GM19468 (cell line): Measurements from ENCODE around the gene GGTLC2.
"Not testable (repeated sequence)": the region's sequence is repeated elsewhere in the genome, so short reads cannot be mapped to it uniquely, and the experiment has no call there.

Experiments
- ATAC-seq: cut with Tn5 transposase; IDR thresholded peaks from one replicate; pipeline ENCODE4 v1.9.1; 2021; ENCODE audit warnings: mild to moderate bottlenecking, moderate library complexity, moderate number of reproducible peaks; ENCODE audit not compliant: unreplicated experiment; ENCODE audit errors: extremely low read depth

The GGTLC2 gene

DNA sequence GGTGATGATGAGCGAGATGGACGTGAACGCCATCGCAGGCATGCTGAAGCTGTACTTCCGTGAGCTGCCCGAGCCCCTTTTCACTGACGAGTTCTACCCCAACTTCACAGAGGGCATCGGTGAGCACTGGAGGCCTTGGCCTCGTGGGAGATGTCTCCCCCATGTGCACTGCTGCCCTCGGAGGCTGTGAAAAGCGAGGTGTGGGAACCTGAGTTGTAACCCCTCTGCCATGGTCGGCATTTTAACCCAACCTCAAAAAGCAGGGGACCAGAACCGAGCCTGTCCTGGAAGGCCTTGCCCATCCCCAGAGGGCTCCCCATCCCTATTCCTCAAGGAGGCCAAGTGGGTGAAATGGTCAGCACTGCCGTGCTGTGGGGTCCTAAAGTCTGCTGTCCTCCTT, 10.9 kb upstream of the GGTLC2 start:
- ATAC-seq, result not testable (repeated sequence)

DNA sequence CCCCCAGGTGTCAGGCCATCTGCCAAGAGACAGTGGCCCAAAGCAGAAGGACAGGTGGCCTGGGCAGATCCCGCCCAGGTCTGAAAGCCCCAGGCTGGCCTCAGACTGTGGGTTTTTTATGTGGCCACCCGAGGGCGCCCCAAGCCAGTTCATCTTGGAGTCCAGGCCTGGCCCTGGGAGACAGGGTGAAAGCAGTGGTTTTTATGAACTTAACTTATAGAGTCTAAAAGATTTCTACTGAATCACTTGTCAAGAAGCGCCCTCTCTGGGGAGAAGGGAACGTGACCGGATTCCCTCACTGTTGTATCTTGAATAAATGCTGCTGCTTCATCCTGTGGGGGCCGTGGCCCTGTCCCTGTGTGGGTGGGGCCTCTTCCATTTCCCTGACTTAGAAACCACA, 8.2 kb upstream of the GGTLC2 start:
- not testable (repeated sequence) for ATAC-seq

DNA sequence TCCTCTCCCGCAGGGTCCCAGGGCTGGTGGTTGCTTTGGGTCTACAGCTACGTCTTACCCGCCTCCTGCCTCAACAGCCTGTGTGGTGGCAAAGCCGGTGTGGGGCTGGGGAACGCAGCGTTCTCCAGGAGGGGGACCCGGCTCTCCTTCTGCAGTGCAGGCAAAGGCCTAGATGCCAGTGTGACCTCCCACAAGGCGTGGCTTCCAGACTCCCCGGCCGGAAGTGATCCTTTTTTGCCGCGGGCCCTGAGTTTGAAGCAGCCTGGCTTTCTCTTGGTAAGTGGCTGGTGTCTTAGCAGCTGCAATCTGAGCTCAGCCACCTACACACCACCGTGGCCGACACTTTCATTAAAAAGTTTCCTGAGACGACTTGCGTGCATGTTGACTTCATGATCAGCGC, 6.1 kb upstream of the GGTLC2 start:
- not testable (repeated sequence) for ATAC-seq

DNA sequence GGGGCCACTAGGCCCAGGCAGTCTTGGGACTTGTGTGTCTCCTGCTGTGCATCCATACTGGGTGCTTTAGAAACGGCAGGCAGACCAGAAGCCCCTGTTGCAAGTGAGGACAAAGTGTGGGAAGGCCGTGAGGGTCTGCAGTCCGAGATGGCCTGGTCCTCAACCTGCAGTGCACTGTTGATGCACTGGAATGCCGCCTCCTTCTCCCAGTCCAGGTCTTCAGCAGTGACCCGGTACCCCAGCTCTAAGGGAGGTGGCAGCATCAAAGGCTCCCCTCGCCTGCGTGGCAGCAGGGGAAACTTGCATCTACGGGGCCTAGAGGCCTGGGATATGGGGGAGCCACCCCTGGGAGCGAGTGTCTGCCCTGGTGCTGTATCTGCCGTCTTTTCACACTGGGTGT, 2.2 kb upstream of the GGTLC2 start:
- ATAC-seq, result not testable (repeated sequence)

DNA sequence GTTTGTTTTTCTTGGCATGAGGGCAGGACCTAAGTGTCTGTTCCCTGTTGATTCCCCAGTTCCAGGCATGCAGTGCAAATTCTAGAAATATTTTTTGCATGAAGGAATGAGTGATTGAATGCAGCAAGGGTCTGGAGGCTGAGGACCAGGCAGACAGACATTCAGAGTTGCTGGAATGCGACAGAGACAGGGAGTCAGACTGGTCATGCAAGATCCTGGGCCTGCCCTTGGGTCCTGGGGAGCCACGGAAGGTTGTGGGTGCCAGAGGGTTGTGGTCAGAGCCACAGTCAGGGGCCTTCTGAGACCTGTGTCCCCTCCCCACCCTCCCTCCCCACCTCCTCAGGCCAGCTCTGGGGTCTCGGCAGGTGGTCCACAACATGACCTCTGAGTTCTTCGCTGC, 1.6 kb downstream of the GGTLC2 start:
- ATAC-seq, result not testable (repeated sequence)

DNA sequence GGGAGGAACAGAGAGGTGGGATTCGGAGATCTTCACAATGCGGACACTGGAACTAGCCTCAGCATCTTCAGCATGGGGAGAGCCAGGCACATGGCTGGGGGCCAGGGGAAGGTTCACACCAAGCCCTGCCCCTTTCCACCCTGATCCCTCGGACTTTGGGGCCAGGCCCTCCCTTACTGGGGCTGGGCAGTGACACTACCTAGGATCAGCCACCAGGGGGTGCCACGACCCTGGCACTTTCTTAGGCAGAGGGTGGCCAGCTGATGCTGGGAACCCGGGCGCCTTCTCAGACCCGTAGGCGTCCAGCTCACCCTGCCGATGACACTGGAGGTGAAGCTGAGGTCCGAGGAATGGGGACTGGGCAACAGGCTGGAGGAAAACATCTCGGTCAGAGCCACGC, 3.5 kb downstream of the GGTLC2 start:
- ATAC-seq, result not testable (repeated sequence)

DNA sequence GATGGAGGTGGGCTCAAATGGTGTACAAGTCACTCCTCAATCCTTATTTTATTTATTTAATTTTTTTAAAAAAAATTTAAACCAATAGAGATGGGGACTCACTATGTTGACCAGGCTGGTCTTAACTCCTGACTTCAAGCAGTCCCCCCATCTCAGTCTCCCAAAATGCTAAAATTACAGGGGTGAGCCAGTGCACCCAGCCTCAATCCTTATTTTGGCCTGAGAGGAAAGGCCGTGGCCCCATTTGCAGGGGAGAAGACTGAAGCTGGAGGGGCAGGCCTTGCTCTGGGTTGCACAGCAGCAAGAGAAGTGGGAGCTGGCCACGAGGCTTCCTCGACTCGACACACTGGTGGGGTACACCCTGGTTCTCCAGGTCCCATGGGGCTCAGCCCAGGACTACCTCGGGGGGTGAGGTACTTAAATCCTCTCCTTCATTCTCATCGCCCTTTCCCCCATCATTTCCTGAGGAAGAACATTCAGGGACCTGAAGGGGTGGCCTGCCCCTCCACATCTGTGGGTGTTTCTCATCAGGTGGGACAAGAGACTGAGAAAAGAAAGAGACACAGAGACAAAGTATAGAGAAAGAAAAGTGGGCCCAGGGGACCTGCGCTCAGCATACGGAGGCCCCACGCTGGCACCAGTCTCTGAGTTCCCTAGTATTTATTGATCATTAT, 4.6 kb downstream of the GGTLC2 start:
- ATAC-seq, result not testable (repeated sequence)

DNA sequence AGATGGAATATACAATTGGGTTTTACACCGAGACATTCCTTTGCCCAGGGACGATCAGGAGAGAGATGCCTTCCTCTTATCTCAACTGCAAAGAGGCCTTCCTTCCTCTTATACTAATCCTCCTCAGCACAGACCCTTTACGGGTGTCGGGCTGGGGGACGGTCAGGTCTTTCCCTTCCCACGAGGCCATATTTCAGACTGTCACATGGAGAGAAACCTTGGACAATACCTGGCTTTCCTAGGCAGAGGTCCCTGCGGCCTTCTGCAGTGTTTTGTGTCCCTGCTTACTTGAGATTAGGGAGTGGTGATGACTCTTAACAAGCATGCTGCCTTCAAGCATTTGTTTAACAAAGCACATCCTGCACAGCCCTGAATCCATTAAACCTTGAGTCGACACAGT, 5.3 kb downstream of the GGTLC2 start:
- ATAC-seq, result not testable (repeated sequence)

DNA sequence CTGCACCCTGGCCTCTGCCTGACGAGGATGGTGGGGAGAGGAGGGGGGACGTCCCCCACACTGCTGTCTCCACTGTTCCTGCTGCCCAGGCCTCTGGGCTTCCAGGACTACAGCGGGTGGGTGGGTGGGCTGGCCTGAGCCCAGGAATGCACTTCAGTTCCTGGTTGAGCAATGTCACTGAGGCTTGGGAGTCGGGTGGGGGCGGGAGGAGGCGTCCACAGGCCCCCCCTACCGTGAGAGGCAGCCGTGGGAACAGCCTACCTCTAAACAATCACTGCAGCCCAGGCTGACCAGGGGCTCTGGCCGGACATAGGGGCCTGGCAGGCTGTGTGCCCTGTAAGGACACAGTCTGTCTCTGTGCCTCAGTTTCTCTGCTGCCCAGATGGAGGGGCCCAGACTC, 6.0 kb downstream of the GGTLC2 start:
- ATAC-seq, result not testable (repeated sequence)

DNA sequence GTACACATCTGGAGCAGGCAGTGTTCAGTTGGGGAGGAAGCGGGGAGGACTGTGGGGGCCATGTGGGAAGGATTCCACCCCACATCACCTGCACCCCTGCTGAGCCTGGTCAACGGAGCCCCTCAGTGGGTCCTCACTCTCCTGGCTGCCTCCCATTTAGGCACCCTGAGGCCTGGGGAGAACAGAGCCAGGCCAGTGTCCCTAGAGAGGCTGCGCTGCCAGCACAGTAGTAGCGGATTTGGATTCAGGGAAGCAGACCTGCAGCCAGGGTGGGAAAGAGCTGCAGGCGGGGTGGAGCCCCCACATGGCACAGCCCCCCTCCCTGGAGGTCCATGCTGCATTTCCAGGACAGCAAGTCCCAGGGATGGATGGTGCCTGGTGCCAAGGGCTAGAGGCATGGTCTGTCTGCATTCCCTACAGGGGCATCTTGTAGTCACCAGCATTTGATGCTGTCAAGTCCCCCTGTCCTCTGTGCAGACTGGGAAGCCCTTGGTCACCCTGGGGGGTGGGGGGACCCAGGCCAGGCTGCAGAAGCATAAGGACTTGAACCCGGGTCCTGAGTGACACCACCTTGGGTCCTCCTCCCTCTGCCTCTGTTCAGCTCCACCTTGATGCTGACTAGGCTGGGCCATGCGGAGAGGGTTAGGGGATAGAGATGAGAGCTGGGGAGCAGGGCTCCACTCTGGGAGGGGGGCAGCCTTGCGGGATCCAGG, 6.5 kb downstream of the GGTLC2 start:
- not testable (repeated sequence) for ATAC-seq

DNA sequence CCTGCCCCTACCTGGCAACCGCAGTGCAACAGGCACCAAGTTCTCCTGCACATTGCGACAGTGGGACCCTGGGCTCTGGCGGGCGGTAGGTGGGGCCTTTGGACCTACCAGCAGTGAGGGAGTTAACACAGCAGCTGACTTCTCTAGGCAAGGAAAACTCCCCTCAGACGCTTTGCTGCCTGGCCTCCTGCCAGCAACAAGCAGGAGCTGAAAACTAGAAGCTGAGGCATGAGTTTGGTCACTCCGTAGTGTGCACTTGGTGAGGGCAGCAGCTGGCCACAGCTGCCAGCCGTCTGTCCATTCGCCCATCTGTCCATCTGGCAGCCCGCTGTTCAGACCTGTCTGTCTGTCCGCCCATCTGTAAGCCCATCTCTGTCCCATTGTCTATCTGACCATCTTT, 7.2 kb downstream of the GGTLC2 start:
- ATAC-seq, result not testable (repeated sequence)

DNA sequence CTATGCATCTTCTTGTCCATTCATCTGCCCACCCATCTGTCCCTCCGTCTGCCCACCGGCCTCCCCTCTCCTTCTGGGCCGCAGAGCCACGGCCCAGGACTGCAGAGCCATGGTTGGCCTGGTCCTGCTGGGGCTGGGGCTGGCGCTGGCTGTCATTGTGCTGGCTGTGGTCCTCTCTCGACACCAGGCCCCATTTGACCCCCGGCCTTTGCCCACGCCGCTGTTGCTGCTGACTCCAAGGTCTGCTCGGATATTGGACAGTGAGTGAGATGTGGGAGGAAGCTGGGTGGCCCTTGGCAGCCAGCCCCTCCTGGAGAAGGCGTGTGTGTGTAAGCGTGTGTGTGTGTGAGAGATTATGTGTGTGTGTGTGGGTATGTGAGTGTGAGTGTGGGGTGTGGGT, 7.7 kb downstream of the GGTLC2 start:
- not testable (repeated sequence) for ATAC-seq

DNA sequence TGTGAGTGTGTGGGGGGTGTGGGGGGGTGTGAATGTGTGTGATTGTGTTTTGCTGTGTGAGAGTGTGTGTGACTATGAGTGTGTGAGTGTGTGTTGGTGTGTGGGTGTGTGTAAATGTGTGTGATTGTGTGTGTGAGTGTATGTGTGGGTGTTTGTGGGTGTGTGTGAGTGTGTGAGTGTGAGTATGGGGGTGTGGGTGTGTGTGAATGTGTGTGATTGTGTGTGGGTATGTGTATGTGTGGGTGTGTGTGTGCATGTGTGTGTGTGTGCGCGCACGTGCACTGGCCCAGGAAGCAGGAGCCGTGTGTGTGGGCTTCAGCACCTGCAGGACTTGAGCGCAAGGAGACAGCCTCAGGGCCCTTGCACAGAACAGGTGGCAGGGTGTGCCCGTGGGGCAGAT, 8.2 kb downstream of the GGTLC2 start:
- not testable (repeated sequence) for ATAC-seq

DNA sequence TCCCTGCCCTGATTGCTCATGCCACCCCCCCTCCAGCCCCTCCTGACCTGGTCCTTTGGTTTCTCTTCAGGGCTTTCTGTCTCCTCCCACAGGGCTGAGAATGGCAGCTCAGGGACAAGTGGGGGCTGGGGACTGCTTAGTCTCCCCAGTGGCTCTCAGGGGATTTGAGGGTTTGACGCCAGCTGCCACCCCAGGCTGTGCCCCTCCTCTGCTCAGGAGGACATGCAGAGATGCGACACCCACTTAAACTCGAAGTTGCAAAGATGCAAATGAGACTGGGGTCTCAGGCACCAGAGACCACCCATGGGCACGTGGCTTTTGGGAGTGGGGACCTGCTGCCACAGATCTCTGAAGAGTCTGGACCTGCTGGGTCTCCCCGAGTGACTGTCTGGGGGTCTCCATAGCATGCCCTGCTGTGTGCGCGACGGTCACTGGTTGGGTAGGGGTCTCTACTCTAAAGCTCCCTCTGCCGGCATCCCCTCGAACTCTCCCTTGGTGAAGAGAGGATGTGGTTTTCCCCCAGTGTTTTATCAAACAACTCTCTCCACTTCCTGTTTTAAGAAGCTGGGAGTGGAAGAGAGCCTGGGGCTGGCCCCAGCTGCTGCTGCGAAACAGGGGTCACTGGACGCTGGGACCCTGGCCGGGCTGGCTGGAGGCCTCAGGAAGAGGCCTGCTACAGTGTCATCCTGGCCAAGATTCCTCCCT, 9.4 kb downstream of the GGTLC2 start:
- not testable (repeated sequence) for ATAC-seq

DNA sequence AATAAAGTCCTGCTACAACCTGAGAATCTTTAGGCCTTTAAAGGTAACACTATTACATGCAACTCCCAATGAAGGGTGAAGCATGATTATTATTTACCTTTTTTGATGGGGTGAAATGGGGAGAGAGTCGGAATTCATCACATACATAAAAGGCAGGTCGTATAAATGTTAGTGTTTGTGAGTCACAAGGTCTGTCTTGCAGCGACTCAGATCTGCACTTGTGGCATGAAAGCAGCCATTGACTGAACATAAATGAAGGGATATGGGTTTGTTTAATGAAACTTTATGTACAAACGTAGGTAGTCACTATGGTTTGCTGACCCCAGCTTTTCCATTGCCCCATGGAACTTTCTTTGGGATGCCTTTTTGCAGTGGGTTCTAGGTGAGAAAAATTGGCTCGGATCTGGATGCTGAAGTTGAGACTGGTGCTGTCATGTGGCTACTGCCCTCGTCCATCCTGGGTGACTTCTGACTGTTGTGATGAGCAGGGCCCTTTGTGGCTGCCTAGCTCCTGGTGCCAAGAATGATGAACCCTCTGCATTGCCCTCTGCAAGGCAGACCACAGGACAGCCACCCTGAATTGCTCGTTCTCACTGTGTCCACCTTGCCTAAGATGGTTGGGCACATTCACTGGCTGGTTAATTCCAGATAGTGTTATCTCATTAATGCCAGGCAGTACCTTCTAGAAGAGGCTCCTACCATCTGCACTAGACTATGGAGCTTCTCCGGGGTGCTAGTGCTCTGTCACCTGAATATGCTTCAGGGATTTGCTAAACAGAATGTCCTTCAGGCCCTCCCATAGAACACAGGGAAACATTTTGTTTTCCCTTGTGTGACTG, 11.3 kb downstream of the GGTLC2 start:
- no peak for ATAC-seq

DNA sequence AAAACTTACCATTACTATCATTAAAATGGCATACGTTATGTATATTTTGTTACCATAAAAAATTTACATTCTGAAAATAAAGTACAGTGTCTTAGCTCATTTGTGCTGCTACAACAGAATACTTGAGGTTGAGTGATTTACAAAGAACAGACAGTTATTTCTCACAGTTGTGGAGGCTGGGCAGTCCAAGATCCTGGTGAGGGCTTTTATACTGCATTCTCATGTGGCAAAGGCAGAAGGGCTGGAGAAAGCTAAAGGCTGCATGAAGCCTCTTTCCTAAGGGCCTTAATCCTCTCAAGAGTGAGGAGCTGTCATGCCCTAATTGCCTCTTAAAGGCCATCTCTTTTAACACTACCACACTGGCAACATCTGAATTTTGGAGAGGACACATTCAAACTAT, 13.3 kb downstream of the GGTLC2 start:
- no peak for ATAC-seq

DNA sequence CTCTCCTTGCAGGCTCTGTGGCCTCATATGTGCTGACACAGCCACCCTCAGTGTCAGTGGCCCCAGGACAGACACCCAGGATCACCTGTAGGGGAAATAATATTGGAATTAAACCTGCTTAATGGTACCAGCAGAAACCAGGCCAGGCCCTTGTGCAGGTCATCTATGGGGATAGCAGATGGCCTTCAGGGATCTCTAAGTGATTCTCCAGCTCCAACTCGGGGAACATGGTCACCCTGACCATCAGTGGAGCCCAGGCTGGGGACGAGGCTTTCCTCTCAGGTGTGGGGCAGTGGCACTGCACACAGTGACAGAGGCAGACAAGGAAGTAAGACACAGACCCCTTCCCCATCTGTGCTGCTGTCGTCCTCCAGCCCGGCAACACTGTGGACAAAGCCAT, 16.9 kb downstream of the GGTLC2 start:
- ATAC-seq, result no peak

DNA sequence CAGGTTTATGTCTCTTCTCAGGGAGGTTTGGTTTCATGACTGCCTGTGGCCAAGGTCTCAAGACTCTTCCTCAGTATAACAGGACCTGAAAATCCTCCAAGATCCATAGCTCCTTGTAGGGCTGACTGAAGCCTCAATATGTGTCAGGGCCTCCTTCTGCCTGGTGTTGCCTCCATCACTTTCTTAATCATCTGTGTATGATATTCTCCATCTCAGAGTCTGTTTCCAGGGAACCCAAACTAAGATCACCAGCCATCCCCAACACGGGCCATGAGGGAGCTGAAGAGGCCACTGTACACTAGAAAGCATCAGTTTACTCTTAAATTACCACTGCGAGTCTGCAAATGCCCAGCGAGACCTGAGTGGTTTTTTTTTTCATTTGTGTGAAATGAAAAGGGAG, 17.7 kb downstream of the GGTLC2 start:
- ATAC-seq, result no peak

DNA sequence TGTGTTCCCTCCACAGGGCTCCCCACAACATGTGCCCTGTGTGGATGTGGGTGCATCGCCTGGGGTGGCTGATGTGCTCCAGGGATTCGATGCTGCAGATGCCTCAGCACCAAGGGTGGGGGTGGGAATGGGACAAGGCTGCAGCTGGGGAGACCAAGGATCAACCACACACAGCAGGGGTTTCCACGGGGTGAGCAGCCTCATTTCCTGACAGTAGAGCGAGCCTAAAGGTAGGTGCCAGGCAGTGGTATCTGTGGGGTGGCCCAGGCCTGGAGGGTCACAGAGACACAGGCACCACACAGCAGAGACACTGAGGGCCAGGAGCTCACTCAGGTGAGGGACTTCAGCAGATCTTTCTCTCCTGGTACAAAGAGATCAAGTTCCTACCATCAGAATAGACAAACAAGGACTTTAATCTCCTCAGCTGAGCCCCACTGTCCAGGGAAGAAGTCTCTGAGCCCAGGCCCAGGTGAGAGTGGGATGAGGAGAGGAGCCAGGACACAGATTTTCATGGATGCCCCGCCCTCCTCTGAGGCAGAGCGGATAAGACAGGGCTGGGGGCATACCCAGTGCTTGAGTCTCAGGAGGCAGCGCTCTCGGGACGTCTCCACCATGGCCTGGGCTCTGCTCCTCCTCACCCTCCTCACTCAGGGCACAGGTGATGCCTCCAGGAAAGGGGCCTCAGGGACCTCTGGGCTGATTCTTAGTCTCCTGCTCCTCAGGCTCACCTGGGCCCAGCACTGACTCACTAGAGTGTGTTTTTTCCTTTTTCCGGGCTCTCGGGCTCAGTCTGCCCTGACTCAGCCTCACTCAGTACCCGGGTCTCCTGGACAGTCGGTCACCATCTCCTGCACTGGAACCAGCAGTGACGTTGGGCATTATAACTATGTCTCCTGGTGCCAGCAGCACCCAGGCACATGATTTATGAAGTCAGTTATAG, 19.7 kb downstream of the GGTLC2 start:
- ATAC-seq, result no peak
